Measurements from ENCODE around the gene ANKLE1. TPM values are rescaled to one million over a fixed set of nuclear protein-coding genes. Genes with fewer than 3 reads are reported as not detected.

ANKLE1 gene
- total RNA-seq, 1 experiment from 2014 or later, result 16.5 TPM

- Histone ChIP-seq H4K8ac (replicated peaks; ENCODE audit: insufficient read length, low read depth, low read length) (no peak overlapping the region), H2BK15ac (ENCODE audit: low read depth, low read length) (no peak overlapping the region), H3K23me2 (ENCODE audit: insufficient read length, low read depth, low read length, poor library complexity, severe bottlenecking) (peaks cover 5% of the 10 kb centered on the region), H2AFZ (ENCODE audit: low read length) (no peak overlapping the region), H3K9ac (ENCODE audit: extremely low read depth, insufficient read length, low read length) (no peak overlapping the region), H3K27ac (ENCODE audit: insufficient read length, low read depth, low read length) (no peak overlapping the region), H4K91ac (ENCODE audit: insufficient read length, low read depth, low read length) (no peak overlapping the region), H3K79me2 (ENCODE audit: insufficient read depth, low read length) (no peaks in the 10 kb centered on the region), H4K5ac (ENCODE audit: insufficient read length, low read depth, low read length) (no peak overlapping the region), H3K27me3 (ENCODE audit: insufficient read depth, low read length) (no peaks in the 10 kb centered on the region), H3K4me1 (ENCODE audit: insufficient read depth, low read length) (no peaks in the 10 kb centered on the region), H3K56ac (ENCODE audit: insufficient read length, low read depth, low read length) (no peak overlapping the region), H3K4ac (ENCODE audit: low read depth, low read length) (no peak overlapping the region), H3K4me2 (ENCODE audit: insufficient read depth, insufficient read length, low read length) (no peak overlapping the region), H3K79me1 (ENCODE audit: insufficient read depth, low read depth, low read length, poor library complexity, severe bottlenecking) (no peaks in the 10 kb centered on the region), H3T11ph (ENCODE audit: low read length) (no peak overlapping the region), H4K20me1 (ENCODE audit: control insufficient read depth, insufficient read depth, insufficient read length) (no peaks in the 10 kb centered on the region), H2BK12ac (ENCODE audit: insufficient read length, low read depth, low read length) (no peak overlapping the region), H2BK20ac (ENCODE audit: low read depth, low read length, poor library complexity, severe bottlenecking) (no peak overlapping the region), H3K14ac (ENCODE audit: insufficient read depth, low read length) (no peak overlapping the region; the same call in 1 of the 2 replicates), H3K9me3 (ENCODE audit: control insufficient read depth, low read depth, low read length) (no peaks in the 10 kb centered on the region), H3K23ac (ENCODE audit: insufficient read length, low read depth, low read length) (no peak overlapping the region), H3K18ac (ENCODE audit: insufficient read length, low read depth, low read length) (no peak overlapping the region), H2AK5ac (ENCODE audit: insufficient read length, low read length) (no peak overlapping the region), H2BK120ac (ENCODE audit: low read depth, low read length, poor library complexity, severe bottlenecking) (no peak overlapping the region), H2BK5ac (ENCODE audit: insufficient read length, low read length) (no peak overlapping the region)
- DNase-seq, result no peak
- H3K27ac Mint-ChIP-seq, result no peak overlapping the region
- no peaks in the 10 kb centered on the region for H3K9me3 Mint-ChIP-seq
- peaks cover 6 to 19% of the 10 kb centered on the region in 2 experiments for H3K4me1 Mint-ChIP-seq
- no CpG with 5 or more reads among the region's 28 CpGs for WGBS (ENCODE audit: extremely low coverage, insufficient read length, low lambda C conversion rate)
- peaks cover 12 to 45% (median 27%) of the 10 kb centered on the region in 3 experiments for H3K36me3 Mint-ChIP-seq (ENCODE audit: insufficient read depth in 1 of 3, low read depth in 3 of 3)
- H3K27me3 Mint-ChIP-seq (ENCODE audit: low read depth), result peaks cover 3% of the 10 kb centered on the region; the same call in 1 of the 2 replicates
- no peak for TF ChIP-seq CTCF (conservative IDR thresholded peaks at IDR 0.05)
- H3K4me3 Mint-ChIP-seq, result no peak overlapping the region
These were observed 42.8 kb downstream of the ANKLE1 start for GRCh38 chr19:17324357-17325114.

All from H9 (cell line).